Uterus (tissue), 2 donors: ENCODE measurements around the gene PRR20D.
"Not testable (repeated sequence)": the region's sequence is repeated elsewhere in the genome, so short reads cannot be mapped to it uniquely, and the experiment has no call there.

Experiments used
- CTCF ChIP-seq, 4 experiments: fragments of 200-600 bp in 2 of 4; fragments of 450-650 bp in 2 of 4; sonication (generic) in 2 of 4; IDR thresholded peaks; one replicate each; pipeline ENCODE4 v1.5.1; 2016 to 2019; ENCODE audit warnings: antibody characterized with exemption in 4 of 4, mild to moderate bottlenecking in 2 of 4, moderate library complexity in 1 of 4
- POLR2A ChIP-seq, 2 donors: fragments of 450-650 bp; IDR thresholded peaks; one replicate each; pipeline ENCODE4 v1.6.1; 2016; ENCODE audit warnings: antibody characterized with exemption in 2 of 2, mild to moderate bottlenecking in 1 of 2, moderate library complexity in 1 of 2

GRCh38 chr13:57140235-57140968 lies 20.0 kb upstream of the PRR20D start, which contains the start of gene PRR20A:
- TF ChIP-seq CTCF, POLR2A (IDR thresholded peaks at IDR 0.05): not testable (repeated sequence)
